ELR (cell line): ENCODE data around the gene MORN5.
A peak's percentile ranks its signal among the peaks of the same experiment; 100 is the strongest.

Experiments
- DNase-seq: peaks from one replicate; pipeline ENCODE4 v3.0.0-alpha.2; 2015; ENCODE audit warnings: low read depth

The MORN5 gene

GRCh38 chr9:122192261-122192875 lies 32.7 kb downstream of the MORN5 start:
- no peak for DNase-seq

GRCh38 chr9:122192914-122193525 lies 33.3 kb downstream of the MORN5 start:
- no peak for DNase-seq

GRCh38 chr9:122193651-122194050 lies 33.9 kb downstream of the MORN5 start:
- no peak for DNase-seq

GRCh38 chr9:122195875-122196274 lies 36.2 kb downstream of the MORN5 start:
- DNase-seq = no peak

- no peak for DNase-seq
These were observed 37.7 kb downstream of the MORN5 start for GRCh38 chr9:122197426-122197825.

- no peak for DNase-seq
These were observed 38.2 kb downstream of the MORN5 start for GRCh38 chr9:122197882-122198281.

GRCh38 chr9:122200960-122201595 lies 41.4 kb downstream of the MORN5 start:
- peak; percentile 71 for DNase-seq

GRCh38 chr9:122201641-122202040 lies 41.9 kb downstream of the MORN5 start:
- DNase-seq = peak; percentile 53

- no peak for DNase-seq
These were observed 42.4 kb downstream of the MORN5 start for GRCh38 chr9:122202111-122202510.

- no peak for DNase-seq
These were observed 44.3 kb downstream of the MORN5 start for GRCh38 chr9:122204055-122204454.

- no peak for DNase-seq
These were observed 44.8 kb downstream of the MORN5 start for GRCh38 chr9:122204491-122204890.

GRCh38 chr9:122205176-122205575 lies 45.5 kb downstream of the MORN5 start:
- DNase-seq = no peak

GRCh38 chr9:122206118-122207046 lies 46.7 kb downstream of the MORN5 start:
- peak; percentile 55 for DNase-seq

- no peak for DNase-seq
These were observed 47.4 kb downstream of the MORN5 start for GRCh38 chr9:122207096-122207495.

GRCh38 chr9:122209451-122209850 lies 49.7 kb downstream of the MORN5 start:
- DNase-seq = no peak

GRCh38 chr9:122212473-122213004 lies 52.8 kb downstream of the MORN5 start:
- DNase-seq = no peak

GRCh38 chr9:122213102-122213588 lies 53.4 kb downstream of the MORN5 start:
- DNase-seq = no peak

- DNase-seq = peak; percentile 24
These were observed 54.1 kb downstream of the MORN5 start for GRCh38 chr9:122213589-122214413.

- DNase-seq = no peak
These were observed 54.8 kb downstream of the MORN5 start for GRCh38 chr9:122214507-122214906.

- no peak for DNase-seq
These were observed 56.0 kb downstream of the MORN5 start for GRCh38 chr9:122215663-122216062.

GRCh38 chr9:122216138-122216797 lies 56.6 kb downstream of the MORN5 start:
- no peak for DNase-seq
